Psoas muscle (tissue), 8 donors: Measurements from ENCODE around the gene SERPINB7. TPM values are rescaled to one million over a fixed set of nuclear protein-coding genes. Genes with fewer than 3 reads are reported as not detected.

Experiments used
- ATAC-seq, 4 donors: fragments of 200-7000 bp; cut with Tn5 transposase; one replicate each; pipeline ENCODE4 v1.9.1; 2020; ENCODE audit warnings: moderate library complexity in 3 of 4, mild to moderate bottlenecking in 2 of 4
- DNase-seq, 2 donors: peaks; one replicate each; pipeline ENCODE4 v3.0.0-alpha.2; 2020
- H3K27ac ChIP-seq: fragments of 200-600 bp; one replicate; pipeline ENCODE4 v1.8.0; 2022
- H3K27me3 ChIP-seq, 3 donors: fragments of 200-600 bp in 1 of 3; one replicate each; pipeline versions ENCODE4 v1.6.1 to v1.8.0; 2013 to 2022; ENCODE audit warnings: low read length in 2 of 3, mild to moderate bottlenecking in 2 of 3, moderate library complexity in 1 of 3; ENCODE audit not compliant: insufficient read depth in 3 of 3
- H3K36me3 ChIP-seq, 2 donors: fragments of 200-600 bp in 1 of 2; one replicate each; pipeline versions ENCODE4 v1.6.1 to v1.8.0; 2013 to 2022; ENCODE audit warnings: low read depth in 1 of 2, mild to moderate bottlenecking in 1 of 2, moderate library complexity in 1 of 2; ENCODE audit not compliant: insufficient read depth in 1 of 2
- H3K4me1 ChIP-seq: fragments of 200-600 bp; one replicate; pipeline ENCODE4 v1.8.0; 2022
- H3K4me3 ChIP-seq: fragments of 200-600 bp; one replicate; pipeline ENCODE4 v1.8.0; 2022; ENCODE audit warnings: mild to moderate bottlenecking
- H3K9me3 ChIP-seq: fragments of 200-600 bp; one replicate; pipeline ENCODE4 v1.8.0; 2022
- CTCF ChIP-seq: fragments of 200-600 bp; IDR thresholded peaks from one replicate; pipeline ENCODE4 v1.8.0; 2022; ENCODE audit warnings: antibody characterized with exemption
- WGBS, 3 donors: extraction: QIAGEN DNeasy Blood & Tissue Kit; methylation state at CpG; one replicate each; pipeline versions ENCODE4 v1.1.6 to v1.1.7; 2013; 5-methylcytosine and 5-hydroxymethylcytosine counted together
- intact Hi-C, 2 donors: fragments of 100-400 bp; cut with DNase I; formaldehyde crosslinking; loops; one replicate each; pipeline versions ENCODE4 v1.11.0 to v1.14.2; 2022
- polyA plus RNA-seq, 3 donors: library from polyadenylated mRNA; stranded (reverse); fragments of 200-250 nt; gene quantifications; one replicate each; pipeline ENCODE4 v1.2.3, GENCODE V29; 2013
- total RNA-seq, 4 donors: library from RNA; stranded (reverse); fragmentation: NEBNext Ultra II Directional in 2 of 4; extraction: Animal tissue kit (Norgen Biotek cat#: 25700) in 2 of 4; gene quantifications; one replicate each; pipeline versions ENCODE4 v1.2.1 to v1.2.4, GENCODE V29; 2021 to 2023
- donor health status: healthy with polysubstance abuse.
- donor health status: DM: no; HTN: no; CAD: no; lungs with moderate emphysema.
- donor health status: Bipolar disorder and iron deficiency.
- donor health status: healthy.
- donor health status: DM: yes; HTN: yes; CAD: no.
- donor health status: DM: no; HTN: no; CAD: no.
- donor health status: DM: no; HTN: no; CAD: no.
- donor health status: DM: yes; HTN: yes; CAD: no.

The SERPINB7 gene
- total and polyA plus RNA-seq, 7 donors, result not detected

GRCh38 chr18:63817441-63818051 lies 42.3 kb downstream of the SERPINB7 start:
- 50 to 58% (median 57%) methylated on average over 1 of the region's 1 CpG for WGBS, 3 donors
- no peak overlapping the region for H3K27ac ChIP-seq
- no peak for ATAC-seq

GRCh38 chr18:63818212-63818611 lies 43.0 kb downstream of the SERPINB7 start:
- no peaks in the 10 kb centered on the region for H3K4me1 ChIP-seq
- no peak overlapping the region for H3K27ac ChIP-seq
- intact Hi-C loops, result no loop called here
- WGBS, 3 donors, result 19 to 83% (median 23%) methylated on average over 1 of the region's 1 CpG
- no peaks in the 10 kb centered on the region for H3K36me3 ChIP-seq
- no peaks in the 10 kb centered on the region for H3K9me3 ChIP-seq
- TF ChIP-seq CTCF, result no peak
- DNase-seq (no peak), ATAC-seq (no peak)
- H3K27me3 ChIP-seq, result no peaks in the 10 kb centered on the region
- no peak overlapping the region for H3K4me3 ChIP-seq

More at GRCh38 chr18:63817441-63818051, 42.3 kb downstream of the SERPINB7 start:
- intact Hi-C loops, result no loop called here
- no peak for TF ChIP-seq CTCF
- Histone ChIP-seq H3K27me3 (no peaks in the 10 kb centered on the region), H3K9me3 (no peaks in the 10 kb centered on the region), H3K36me3 (no peaks in the 10 kb centered on the region), H3K4me1 (no peaks in the 10 kb centered on the region), H3K4me3 (no peak overlapping the region)
- no peak for DNase-seq

DNA sequence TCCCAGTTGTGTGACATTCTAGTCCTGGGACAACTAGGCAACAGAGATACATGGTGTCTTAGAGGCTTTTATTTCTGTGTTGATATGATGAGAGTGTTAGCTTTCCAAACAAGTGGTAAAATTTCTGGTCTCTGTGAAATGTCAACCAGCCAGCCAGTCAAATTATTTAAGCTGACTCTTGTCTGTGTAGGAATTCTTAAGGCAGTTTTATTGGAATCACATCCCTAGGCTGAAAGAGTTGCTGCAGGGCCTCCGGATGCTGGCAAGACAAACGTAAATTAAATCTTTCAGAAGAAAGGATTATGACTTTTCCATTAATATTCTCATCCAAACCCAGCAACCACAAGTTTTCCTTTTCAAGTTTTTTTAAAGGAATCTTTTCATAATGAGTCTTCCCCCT lies 44.6 kb downstream of the SERPINB7 start:
- no peaks in the 10 kb centered on the region for H3K9me3 ChIP-seq
- H3K36me3 ChIP-seq, result no peaks in the 10 kb centered on the region
- TF ChIP-seq CTCF, result no peak
- WGBS, 3 donors, result 36 to 57% (median 47%) methylated on average over 2 of the region's 2 CpGs
- ATAC-seq (no peak), DNase-seq (no peak)
- intact Hi-C loops, result loop anchor here in 1 of 2 donors (10.0 kb wide), 2 partner anchors 115 to 165 kb away; no protein-coding TSS in a partner anchor
- no peaks in the 10 kb centered on the region for H3K27me3 ChIP-seq
- no peaks in the 10 kb centered on the region for H3K4me1 ChIP-seq
- H3K4me3 ChIP-seq, result no peak overlapping the region
- no peak overlapping the region for H3K27ac ChIP-seq

- Histone ChIP-seq H3K36me3 (no peaks in the 10 kb centered on the region), H3K27ac (no peak overlapping the region), H3K9me3 (no peaks in the 10 kb centered on the region), H3K4me3 (no peak overlapping the region), H3K4me1 (no peaks in the 10 kb centered on the region), H3K27me3 (no peaks in the 10 kb centered on the region)
- whole genome bisulfite sequencing, 3 donors, result 75 to 85% (median 77%) methylated on average over 3 of the region's 3 CpGs
- TF ChIP-seq CTCF, result no peak
- ATAC-seq (no peak), DNase-seq (no peak)
- intact Hi-C loops, result loop anchor here in 1 of 2 donors (10.0 kb wide), 2 partner anchors 114 to 164 kb away; no protein-coding TSS in a partner anchor
Measured at GRCh38 chr18:63820694-63821093, 45.5 kb downstream of the SERPINB7 start.
